ENCODE results near the gene ADSS1.

The ADSS1 gene

GRCh38 chr14:104717137-104717536 is 6.9 kb upstream of the ADSS1 start:
- Histone ChIP-seq H3K36me3 (ENCODE audit: control insufficient read depth, insufficient read depth, low read length) (no peaks in the 10 kb centered on the region), H3K27ac (ENCODE audit: insufficient read depth, low read depth, low read length, poor library complexity, severe bottlenecking) (no peak overlapping the region), H3K4me3 (ENCODE audit: insufficient read depth, low read depth, low read length) (no peak overlapping the region), H3K4me1 (ENCODE audit: control insufficient read depth, insufficient read depth, low read length) (no peaks in the 10 kb centered on the region), H3K27me3 (ENCODE audit: control insufficient read depth, insufficient read depth, low read length, poor library complexity, severe bottlenecking) (no peaks in the 10 kb centered on the region), H3K9me3 (ENCODE audit: control insufficient read depth, low read length) (no peaks in the 10 kb centered on the region)
- WGBS, 2 experiments = 87 to 91% methylated on average over 22 of the region's 22 CpGs

GRCh38 chr14:104717646-104718045 is 6.4 kb upstream of the ADSS1 start:
- H3K4me3 ChIP-seq (ENCODE audit: insufficient read depth, low read depth, low read length) = no peak overlapping the region
- no peaks in the 10 kb centered on the region for H3K27me3 ChIP-seq (ENCODE audit: control insufficient read depth, insufficient read depth, low read length, poor library complexity, severe bottlenecking)
- H3K36me3 ChIP-seq (ENCODE audit: control insufficient read depth, insufficient read depth, low read length) = no peaks in the 10 kb centered on the region
- WGBS, 2 experiments = 89 to 90% methylated on average over 20 of the region's 20 CpGs
- H3K4me1 ChIP-seq (ENCODE audit: control insufficient read depth, insufficient read depth, low read length) = no peaks in the 10 kb centered on the region
- no peak overlapping the region for H3K27ac ChIP-seq (ENCODE audit: insufficient read depth, low read depth, low read length, poor library complexity, severe bottlenecking)
- H3K9me3 ChIP-seq (ENCODE audit: control insufficient read depth, low read length) = no peaks in the 10 kb centered on the region

GRCh38 chr14:104718147-104718546 is 5.9 kb upstream of the ADSS1 start:
- no peaks in the 10 kb centered on the region for H3K27me3 ChIP-seq (ENCODE audit: control insufficient read depth, insufficient read depth, low read length, poor library complexity, severe bottlenecking)
- no peak overlapping the region for H3K4me3 ChIP-seq (ENCODE audit: insufficient read depth, low read depth, low read length)
- 89 to 90% methylated on average over 10 of the region's 10 CpGs for WGBS, 2 experiments
- H3K36me3 ChIP-seq (ENCODE audit: control insufficient read depth, insufficient read depth, low read length) = no peaks in the 10 kb centered on the region
- no peak overlapping the region for H3K27ac ChIP-seq (ENCODE audit: insufficient read depth, low read depth, low read length, poor library complexity, severe bottlenecking)
- H3K9me3 ChIP-seq (ENCODE audit: control insufficient read depth, low read length) = no peaks in the 10 kb centered on the region
- H3K4me1 ChIP-seq (ENCODE audit: control insufficient read depth, insufficient read depth, low read length) = no peaks in the 10 kb centered on the region

- H3K36me3 ChIP-seq (ENCODE audit: control insufficient read depth, insufficient read depth, low read length) = no peaks in the 10 kb centered on the region
- no peak overlapping the region for H3K27ac ChIP-seq (ENCODE audit: insufficient read depth, low read depth, low read length, poor library complexity, severe bottlenecking)
- no peaks in the 10 kb centered on the region for H3K4me1 ChIP-seq (ENCODE audit: control insufficient read depth, insufficient read depth, low read length)
- 96 to 97% methylated on average over 11 of the region's 11 CpGs for WGBS, 2 experiments
- H3K27me3 ChIP-seq (ENCODE audit: control insufficient read depth, insufficient read depth, low read length, poor library complexity, severe bottlenecking) = no peaks in the 10 kb centered on the region
- no peaks in the 10 kb centered on the region for H3K9me3 ChIP-seq (ENCODE audit: control insufficient read depth, low read length)
- no peak overlapping the region for H3K4me3 ChIP-seq (ENCODE audit: insufficient read depth, low read depth, low read length)
These were observed 5.2 kb upstream of the ADSS1 start for GRCh38 chr14:104718871-104719270.

- no peak overlapping the region for H3K4me3 ChIP-seq (ENCODE audit: insufficient read depth, low read depth, low read length)
- 95 to 96% methylated on average over 15 of the region's 15 CpGs for WGBS, 2 experiments
- no peaks in the 10 kb centered on the region for H3K36me3 ChIP-seq (ENCODE audit: control insufficient read depth, insufficient read depth, low read length)
- no peaks in the 10 kb centered on the region for H3K27me3 ChIP-seq (ENCODE audit: control insufficient read depth, insufficient read depth, low read length, poor library complexity, severe bottlenecking)
- no peaks in the 10 kb centered on the region for H3K4me1 ChIP-seq (ENCODE audit: control insufficient read depth, insufficient read depth, low read length)
- no peaks in the 10 kb centered on the region for H3K9me3 ChIP-seq (ENCODE audit: control insufficient read depth, low read length)
- no peak overlapping the region for H3K27ac ChIP-seq (ENCODE audit: insufficient read depth, low read depth, low read length, poor library complexity, severe bottlenecking)
These were observed 4.7 kb upstream of the ADSS1 start for GRCh38 chr14:104719343-104719742.

- no peaks in the 10 kb centered on the region for H3K9me3 ChIP-seq (ENCODE audit: control insufficient read depth, low read length)
- H3K4me3 ChIP-seq (ENCODE audit: insufficient read depth, low read depth, low read length) = no peak overlapping the region
- H3K4me1 ChIP-seq (ENCODE audit: control insufficient read depth, insufficient read depth, low read length) = peaks cover 11% of the 10 kb centered on the region
- WGBS, 2 experiments = 92 to 93% methylated on average over 18 of the region's 18 CpGs
- H3K27me3 ChIP-seq (ENCODE audit: control insufficient read depth, insufficient read depth, low read length, poor library complexity, severe bottlenecking) = no peaks in the 10 kb centered on the region
- H3K36me3 ChIP-seq (ENCODE audit: control insufficient read depth, insufficient read depth, low read length) = no peaks in the 10 kb centered on the region
- no peak overlapping the region for H3K27ac ChIP-seq (ENCODE audit: insufficient read depth, low read depth, low read length, poor library complexity, severe bottlenecking)
These were observed 2.3 kb upstream of the ADSS1 start for GRCh38 chr14:104721505-104722431.

- H3K4me1 ChIP-seq (ENCODE audit: control insufficient read depth, insufficient read depth, low read length) = peaks cover 11% of the 10 kb centered on the region
- 53 to 54% methylated on average over 26 of the region's 26 CpGs for WGBS, 2 experiments
These were observed 935 bp upstream of the ADSS1 start for GRCh38 chr14:104722938-104723650.

GRCh38 chr14:104724407-104724980 is 465 bp downstream of the ADSS1 start:
- H3K36me3 ChIP-seq (ENCODE audit: control insufficient read depth, insufficient read depth, low read length) = no peaks in the 10 kb centered on the region
- H3K27ac ChIP-seq (ENCODE audit: insufficient read depth, low read depth, low read length, poor library complexity, severe bottlenecking) = no peak overlapping the region
- H3K27me3 ChIP-seq (ENCODE audit: control insufficient read depth, insufficient read depth, low read length, poor library complexity, severe bottlenecking) = no peaks in the 10 kb centered on the region
- no peaks in the 10 kb centered on the region for H3K9me3 ChIP-seq (ENCODE audit: control insufficient read depth, low read length)
- H3K4me1 ChIP-seq (ENCODE audit: control insufficient read depth, insufficient read depth, low read length) = peaks cover 11% of the 10 kb centered on the region
- peak overlapping the region; percentile 53 for H3K4me3 ChIP-seq (ENCODE audit: insufficient read depth, low read depth, low read length)
- 10 to 11% methylated on average over 27 of the region's 27 CpGs for WGBS, 2 experiments

More at GRCh38 chr14:104722938-104723650, 935 bp upstream of the ADSS1 start:
- H3K9me3 ChIP-seq (ENCODE audit: control insufficient read depth, low read length) = no peaks in the 10 kb centered on the region
- no peaks in the 10 kb centered on the region for H3K36me3 ChIP-seq (ENCODE audit: control insufficient read depth, insufficient read depth, low read length)
- H3K4me3 ChIP-seq (ENCODE audit: insufficient read depth, low read depth, low read length) = no peak overlapping the region
- H3K27me3 ChIP-seq (ENCODE audit: control insufficient read depth, insufficient read depth, low read length, poor library complexity, severe bottlenecking) = no peaks in the 10 kb centered on the region
- H3K27ac ChIP-seq (ENCODE audit: insufficient read depth, low read depth, low read length, poor library complexity, severe bottlenecking) = no peak overlapping the region

- H3K27me3 ChIP-seq (ENCODE audit: control insufficient read depth, insufficient read depth, low read length, poor library complexity, severe bottlenecking) = no peaks in the 10 kb centered on the region
- no peaks in the 10 kb centered on the region for H3K36me3 ChIP-seq (ENCODE audit: control insufficient read depth, insufficient read depth, low read length)
- no peaks in the 10 kb centered on the region for H3K9me3 ChIP-seq (ENCODE audit: control insufficient read depth, low read length)
- 24 to 26% methylated on average over 24 of the region's 24 CpGs for whole genome bisulfite sequencing, 2 experiments
- no peak overlapping the region for H3K27ac ChIP-seq (ENCODE audit: insufficient read depth, low read depth, low read length, poor library complexity, severe bottlenecking)
- peak overlapping the region; percentile 53 for H3K4me3 ChIP-seq (ENCODE audit: insufficient read depth, low read depth, low read length)
- H3K4me1 ChIP-seq (ENCODE audit: control insufficient read depth, insufficient read depth, low read length) = peaks cover 11% of the 10 kb centered on the region
These were observed 1.1 kb downstream of the ADSS1 start for GRCh38 chr14:104724981-104725771.
